Keratinocyte (primary cell): Measurements from ENCODE around the gene USP47.

Experiments used
- EZH2 ChIP-seq: IDR thresholded peaks from one replicate; pipeline ENCODE4 v1.6.1; 2012; ENCODE audit warnings: inconsistent platforms, mild to moderate bottlenecking, low read length, moderate library complexity
- TF ChIP-seq, protein P1 (sequence below), 3 experiments: IDR thresholded peaks in 1 of 3; conservative IDR thresholded peaks in 1 of 3; optimal IDR thresholded peaks in 1 of 3; 2 replicates in 2 of 3; 3 replicates in 1 of 3; pipeline versions ENCODE3 to v1.5.1; 2011; ENCODE audit warnings: low read length in 3 of 3, mild to moderate bottlenecking in 3 of 3, moderate library complexity in 2 of 3, control low read depth in 1 of 3, inconsistent platforms in 1 of 3; ENCODE audit not compliant: insufficient read depth in 2 of 3; ENCODE audit errors: extremely low read depth in 1 of 3

DNA sequence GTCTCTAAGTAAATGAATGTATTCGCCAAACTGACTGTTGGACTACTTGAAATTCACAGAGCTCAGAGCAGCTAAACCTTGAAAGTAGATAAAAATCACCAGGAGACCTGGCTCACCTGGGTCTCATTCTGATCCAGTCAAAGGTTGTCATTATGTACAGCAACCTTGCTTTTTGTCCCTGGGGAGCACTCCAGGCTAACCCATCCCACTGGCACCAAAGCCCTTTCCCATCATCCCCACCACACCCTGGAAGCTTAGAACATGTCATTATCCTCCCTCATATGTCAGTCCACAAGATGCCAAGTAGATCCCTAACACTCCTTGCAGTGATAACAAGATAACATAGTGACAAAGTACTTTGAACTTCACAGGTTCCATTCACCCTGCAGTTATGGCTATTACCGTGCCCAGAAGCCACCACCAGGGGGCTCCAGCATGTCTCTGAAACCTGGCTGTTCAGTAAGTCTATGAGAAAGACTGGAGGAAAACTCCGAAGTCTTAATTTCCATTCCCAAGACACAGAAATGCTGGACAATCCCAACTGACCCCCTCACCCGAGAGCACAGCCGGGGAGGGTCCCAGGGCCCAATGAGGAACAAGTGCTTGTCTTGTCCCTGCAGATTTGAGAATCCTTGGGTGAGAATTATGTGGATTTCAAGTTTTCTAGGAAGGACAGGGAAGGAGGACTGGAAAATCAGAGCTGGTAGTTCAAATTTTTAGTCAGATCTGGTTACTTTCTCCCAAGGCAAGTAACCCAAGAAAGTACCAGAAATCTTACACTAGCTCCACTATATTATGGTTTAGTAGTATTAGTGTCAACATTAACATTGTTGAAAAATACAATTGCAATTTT lies 43.0 kb upstream of the USP47 start:
- no peak for TF ChIP-seq EZH2
- TF ChIP-seq, protein P1, sequence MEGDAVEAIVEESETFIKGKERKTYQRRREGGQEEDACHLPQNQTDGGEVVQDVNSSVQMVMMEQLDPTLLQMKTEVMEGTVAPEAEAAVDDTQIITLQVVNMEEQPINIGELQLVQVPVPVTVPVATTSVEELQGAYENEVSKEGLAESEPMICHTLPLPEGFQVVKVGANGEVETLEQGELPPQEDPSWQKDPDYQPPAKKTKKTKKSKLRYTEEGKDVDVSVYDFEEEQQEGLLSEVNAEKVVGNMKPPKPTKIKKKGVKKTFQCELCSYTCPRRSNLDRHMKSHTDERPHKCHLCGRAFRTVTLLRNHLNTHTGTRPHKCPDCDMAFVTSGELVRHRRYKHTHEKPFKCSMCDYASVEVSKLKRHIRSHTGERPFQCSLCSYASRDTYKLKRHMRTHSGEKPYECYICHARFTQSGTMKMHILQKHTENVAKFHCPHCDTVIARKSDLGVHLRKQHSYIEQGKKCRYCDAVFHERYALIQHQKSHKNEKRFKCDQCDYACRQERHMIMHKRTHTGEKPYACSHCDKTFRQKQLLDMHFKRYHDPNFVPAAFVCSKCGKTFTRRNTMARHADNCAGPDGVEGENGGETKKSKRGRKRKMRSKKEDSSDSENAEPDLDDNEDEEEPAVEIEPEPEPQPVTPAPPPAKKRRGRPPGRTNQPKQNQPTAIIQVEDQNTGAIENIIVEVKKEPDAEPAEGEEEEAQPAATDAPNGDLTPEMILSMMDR (optimal IDR thresholded peaks at IDR 0.05 in 1 of 3, IDR thresholded peaks at IDR 0.05 in 1 of 3, conservative IDR thresholded peaks at IDR 0.05 in 1 of 3; ENCODE audit: extremely low read depth in 1 of 3, insufficient read depth in 2 of 3, low read length in 3 of 3) = peak; percentile 75 to 95 (median 82)
